A673 (cell line): ENCODE measurements around the gene PREX1. TPM values are rescaled to one million over a fixed set of nuclear protein-coding genes. Genes with fewer than 3 reads are reported as not detected.

Experiments used
- BruUV-seq: library from RNA; stranded (reverse); fragments of 400-500 nt; replicated peaks from 2 replicates; lab custom pipeline; 2021; lab: Mats Ljungman, UMichigan
- CTCF ChIA-PET: fragments of 300-600 bp; sonication (Branson Sonifier 250); formaldehyde crosslinking; loops from one replicate; lab custom pipeline; 2022; ENCODE audit warnings: antibody characterized with exemption; lab: Charles Lee
- POLR2A ChIA-PET: fragments of 300-600 bp; sonication (Branson Sonifier 250); formaldehyde crosslinking; loops from one replicate; lab custom pipeline; 2022; ENCODE audit warnings: antibody characterized with exemption; ENCODE audit not compliant: low non-redundant PET; lab: Charles Lee
- DNase-seq: peaks from one replicate; pipeline ENCODE4 v3.0.0-alpha.2; 2015; ENCODE audit warnings: low spot score
- H3K27ac ChIP-seq: fragments of 200-600 bp; sonication (generic); 2 replicates; pipeline ENCODE4 v1.5.1; 2016; ENCODE audit warnings: mixed run types, low read depth, mild to moderate bottlenecking, mixed read lengths, antibody characterized with exemption, low read length; ENCODE audit not compliant: poor library complexity, severe bottlenecking
- H3K27me3 ChIP-seq: fragments of 200-600 bp; sonication (generic); replicated peaks from 2 replicates; pipeline ENCODE4 v1.6.1; 2017; ENCODE audit warnings: mixed run types, low read depth, mild to moderate bottlenecking, mixed read lengths, antibody characterized with exemption, low read length; ENCODE audit not compliant: insufficient read depth, poor library complexity
- H3K36me3 ChIP-seq: fragments of 200-600 bp; sonication (generic); 2 replicates; pipeline ENCODE4 v1.6.1; 2016; ENCODE audit warnings: mixed run types, mild to moderate bottlenecking, mixed read lengths, antibody characterized with exemption, low read length; ENCODE audit not compliant: insufficient read depth, poor library complexity, severe bottlenecking
- H3K4me1 ChIP-seq: fragments of 200-600 bp; sonication (generic); 2 replicates; pipeline ENCODE4 v1.6.1; 2017; ENCODE audit warnings: mixed run types, mild to moderate bottlenecking, mixed read lengths, antibody characterized with exemption, low read length; ENCODE audit not compliant: insufficient read depth, poor library complexity, severe bottlenecking
- H3K4me3 ChIP-seq: fragments of 200-600 bp; sonication (generic); 2 replicates; pipeline ENCODE4 v1.5.1; 2016; ENCODE audit warnings: low read depth, mixed run types, mild to moderate bottlenecking, mixed read lengths, low read length; ENCODE audit not compliant: poor library complexity, severe bottlenecking
- H3K9me3 ChIP-seq: fragments of 200-600 bp; sonication (generic); 2 replicates; pipeline ENCODE4 v1.6.1; 2016; ENCODE audit warnings: mixed run types, low read depth, mild to moderate bottlenecking, mixed read lengths, antibody characterized with exemption, low read length; ENCODE audit not compliant: poor library complexity, severe bottlenecking
- EZH2 ChIP-seq: fragments of 200-600 bp; sonication (generic); IDR thresholded peaks from 2 replicates; pipeline ENCODE4 v1.6.1; 2017; ENCODE audit warnings: borderline replicate concordance, low read depth, mild to moderate bottlenecking, mixed read lengths, antibody characterized with exemption, low read length; ENCODE audit not compliant: poor library complexity, severe bottlenecking
- intact Hi-C: fragments of 100-400 bp; cut with micrococcal nuclease; formaldehyde crosslinking; loops from one replicate; pipeline ENCODE4 v1.10.0; 2022; ENCODE audit not compliant: unreplicated experiment
- total RNA-seq: library from RNA; stranded (reverse); gene quantifications from 2 replicates; pipeline ENCODE4 v1.2.3, GENCODE V29; 2021
- TF ChIP-seq, protein P1 (sequence below): fragments of 300-800, 200-600 bp; sonication (generic); conservative IDR thresholded peaks from 2 replicates; pipeline ENCODE4 v1.5.1; 2017; ENCODE audit warnings: low read depth, mild to moderate bottlenecking, antibody characterized with exemption, low read length, moderate library complexity, mixed read lengths

The PREX1 gene
- total RNA-seq, 1 experiment from 2014 or later = 145 TPM

- ChIA-PET POLR2A (interaction anchor here (1.0 kb wide), 1 partner anchor 15 kb away, joined by 3 read pairs; no protein-coding TSS in a partner anchor), CTCF (no interaction called here)
- no peak for DNase-seq
Measured at GRCh38 chr20:48667889-48668413, 159.8 kb downstream of the PREX1 start.

DNA sequence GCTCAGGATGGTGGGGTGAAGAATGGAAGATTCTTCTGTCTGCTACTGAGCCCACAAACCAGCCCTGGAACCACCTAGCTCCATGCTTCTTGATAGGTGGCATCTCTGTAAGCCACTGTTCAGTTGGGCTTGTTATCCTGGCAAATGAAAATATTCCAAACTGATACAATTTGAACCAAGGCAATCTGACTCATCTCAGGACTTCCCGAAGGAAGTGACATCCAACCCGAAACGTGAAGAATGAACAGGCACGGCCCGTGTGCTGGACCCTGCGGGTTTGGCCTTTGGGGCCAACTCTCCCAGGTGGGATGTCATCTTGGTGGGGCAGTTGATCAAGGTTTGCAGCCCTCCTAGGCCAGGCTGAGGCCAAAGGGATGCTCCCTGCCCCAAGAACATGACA is 160.3 kb downstream of the PREX1 start:
- no TSS peak for BruUV-seq
- H3K9me3 ChIP-seq = peaks cover 3% of the 10 kb centered on the region
- intact Hi-C loops = no loop called here
- H3K4me3 ChIP-seq = no peak overlapping the region
- POLR2A ChIA-PET = interaction anchor here (1.0 kb wide), 1 partner anchor 15 kb away, joined by 3 read pairs; no protein-coding TSS in a partner anchor
- no peak for DNase-seq
- peaks cover 72% of the 10 kb centered on the region for H3K36me3 ChIP-seq
- CTCF ChIA-PET = no interaction called here
- TF ChIP-seq, protein P1, sequence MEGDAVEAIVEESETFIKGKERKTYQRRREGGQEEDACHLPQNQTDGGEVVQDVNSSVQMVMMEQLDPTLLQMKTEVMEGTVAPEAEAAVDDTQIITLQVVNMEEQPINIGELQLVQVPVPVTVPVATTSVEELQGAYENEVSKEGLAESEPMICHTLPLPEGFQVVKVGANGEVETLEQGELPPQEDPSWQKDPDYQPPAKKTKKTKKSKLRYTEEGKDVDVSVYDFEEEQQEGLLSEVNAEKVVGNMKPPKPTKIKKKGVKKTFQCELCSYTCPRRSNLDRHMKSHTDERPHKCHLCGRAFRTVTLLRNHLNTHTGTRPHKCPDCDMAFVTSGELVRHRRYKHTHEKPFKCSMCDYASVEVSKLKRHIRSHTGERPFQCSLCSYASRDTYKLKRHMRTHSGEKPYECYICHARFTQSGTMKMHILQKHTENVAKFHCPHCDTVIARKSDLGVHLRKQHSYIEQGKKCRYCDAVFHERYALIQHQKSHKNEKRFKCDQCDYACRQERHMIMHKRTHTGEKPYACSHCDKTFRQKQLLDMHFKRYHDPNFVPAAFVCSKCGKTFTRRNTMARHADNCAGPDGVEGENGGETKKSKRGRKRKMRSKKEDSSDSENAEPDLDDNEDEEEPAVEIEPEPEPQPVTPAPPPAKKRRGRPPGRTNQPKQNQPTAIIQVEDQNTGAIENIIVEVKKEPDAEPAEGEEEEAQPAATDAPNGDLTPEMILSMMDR = no peak
- no peak for TF ChIP-seq EZH2
- no peak overlapping the region for H3K27ac ChIP-seq
- no peaks in the 10 kb centered on the region for H3K27me3 ChIP-seq
- no peaks in the 10 kb centered on the region for H3K4me1 ChIP-seq

More at GRCh38 chr20:48667889-48668413, 159.8 kb downstream of the PREX1 start:
- Histone ChIP-seq H3K9me3 (peaks cover 3% of the 10 kb centered on the region), H3K36me3 (peaks cover 73% of the 10 kb centered on the region), H3K27ac (peak overlapping the region; percentile 57), H3K4me3 (no peak overlapping the region), H3K27me3 (no peaks in the 10 kb centered on the region), H3K4me1 (no peaks in the 10 kb centered on the region)
- BruUV-seq = no TSS peak
- intact Hi-C loops = no loop called here
- no peak for TF ChIP-seq EZH2
- TF ChIP-seq, protein P1 = no peak

DNA sequence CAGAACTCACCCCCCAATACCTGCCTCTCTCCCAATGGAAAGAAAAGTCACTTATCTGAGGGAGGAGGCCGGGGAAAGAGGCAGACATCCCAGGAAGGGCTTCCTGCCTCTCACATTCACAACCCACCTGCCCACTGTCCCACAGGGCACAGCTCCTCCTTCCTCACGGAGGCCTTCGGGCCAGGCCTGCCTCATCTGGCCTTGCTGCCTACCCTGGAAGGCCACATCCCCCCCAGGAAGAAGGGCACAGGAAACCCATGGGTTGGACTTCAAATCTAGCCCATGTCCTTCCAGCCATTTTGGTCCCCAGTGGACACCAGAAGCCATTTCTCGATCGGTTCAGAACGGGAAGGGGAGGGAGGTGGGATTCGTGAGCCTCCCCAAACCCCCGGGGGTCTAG is 162.0 kb downstream of the PREX1 start:
- no peaks in the 10 kb centered on the region for H3K27me3 ChIP-seq
- no TSS peak for BruUV-seq
- no peak overlapping the region for H3K4me3 ChIP-seq
- POLR2A ChIA-PET = no interaction called here
- H3K9me3 ChIP-seq = peaks cover 6% of the 10 kb centered on the region
- peak overlapping the region; percentile 37 for H3K27ac ChIP-seq
- H3K4me1 ChIP-seq = no peaks in the 10 kb centered on the region
- TF ChIP-seq, protein P1 = no peak
- no peak for TF ChIP-seq EZH2
- H3K36me3 ChIP-seq = peaks cover 83% of the 10 kb centered on the region
- intact Hi-C loops = no loop called here
- no peak for DNase-seq
- CTCF ChIA-PET = no interaction called here
